ENCODE measurements around the gene JARID2.

DNA sequence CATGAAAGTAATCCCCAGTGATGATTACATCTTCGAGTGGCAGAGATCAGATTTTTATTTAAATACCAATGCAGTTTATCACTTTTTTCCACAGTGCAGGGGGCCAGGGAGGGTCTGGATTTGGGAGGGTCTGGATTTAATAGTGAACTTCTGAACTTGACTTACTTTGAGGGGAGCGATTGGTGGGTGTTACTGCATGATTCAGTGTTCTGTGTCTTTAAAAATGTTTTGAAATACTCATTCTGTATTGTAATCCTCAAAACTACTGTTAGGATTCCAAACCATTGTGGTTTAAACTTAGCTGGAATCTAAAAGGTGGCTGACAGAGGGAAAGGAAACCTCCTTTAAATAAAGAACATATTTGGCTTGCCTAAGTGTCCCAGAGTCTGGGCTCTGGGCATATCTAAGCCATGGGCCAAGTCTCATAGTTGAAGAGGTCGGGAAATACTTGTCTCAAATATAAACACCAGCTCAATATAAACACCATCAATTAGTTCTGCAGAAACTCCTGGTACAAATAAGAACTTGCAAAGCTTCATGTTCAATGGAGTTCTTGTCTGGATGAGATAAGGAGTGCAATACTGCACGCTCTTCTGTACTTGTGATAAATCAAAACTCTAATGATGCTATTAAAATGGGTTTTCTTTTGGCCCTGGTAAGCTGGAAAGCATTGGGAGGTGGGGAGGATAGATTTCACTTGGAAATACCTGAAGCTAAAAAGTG lies 14.4 kb downstream of the JARID2 start:
- TF ChIP-seq CTCF (IDR thresholded peaks at IDR 0.05; ENCODE audit: poor library complexity, severe bottlenecking) (no peak), EP300 (conservative IDR thresholded peaks at IDR 0.05; ENCODE audit: poor library complexity, severe bottlenecking) (no peak), REST (IDR thresholded peaks at IDR 0.05; ENCODE audit: borderline replicate concordance) (no peak), POLR2AphosphoS5 (IDR thresholded peaks at IDR 0.05) (no peak), TAF1 (IDR thresholded peaks at IDR 0.05; ENCODE audit: low read depth) (no peak), SMC3 (conservative IDR thresholded peaks at IDR 0.05; ENCODE audit: poor library complexity) (no peak), MXI1 (conservative IDR thresholded peaks at IDR 0.05; ENCODE audit: poor library complexity, severe bottlenecking) (no peak), EZH2 (IDR thresholded peaks at IDR 0.05; ENCODE audit: borderline replicate concordance, insufficient read depth, low read length, poor library complexity, severe bottlenecking) (no peak)
